MM.1S (cell line): Measurements from ENCODE around the gene PDZD8.

Experiments used
- DNase-seq: peaks from one replicate; pipeline ENCODE4 v3.0.0-alpha.2; 2015
- H2AFZ ChIP-seq: fragments of 300-600 bp; sonication (generic); 2 replicates; pipeline ENCODE4 v1.6.0; 2016; ENCODE audit warnings: antibody characterized with exemption, low read length
- H3F3A ChIP-seq: fragments of 300-600 bp; sonication (generic); 2 replicates; pipeline ENCODE4 v1.6.1; 2016; ENCODE audit warnings: mild to moderate bottlenecking, antibody characterized with exemption, low read length, moderate library complexity, mixed read lengths; ENCODE audit not compliant: insufficient read depth
- H3K27ac ChIP-seq: fragments of 300-600 bp; sonication (generic); 2 replicates; pipeline ENCODE4 v1.5.1; 2016; ENCODE audit warnings: mild to moderate bottlenecking, low read length
- H3K27me3 ChIP-seq: fragments of 300-600 bp; sonication (generic); replicated peaks from 2 replicates; pipeline ENCODE4 v1.6.0; 2016; ENCODE audit warnings: low read length; ENCODE audit not compliant: insufficient read depth
- H3K36me3 ChIP-seq: fragments of 300-600 bp; sonication (generic); replicated peaks from 2 replicates; pipeline ENCODE4 v1.6.1; 2016; ENCODE audit warnings: mild to moderate bottlenecking, low read length, mixed read lengths; ENCODE audit not compliant: insufficient read depth
- H3K4me1 ChIP-seq: fragments of 300-600 bp; sonication (generic); 2 replicates; pipeline ENCODE4 v1.6.1; 2016; ENCODE audit warnings: low read length, mixed read lengths
- H3K4me2 ChIP-seq: fragments of 300-600 bp; sonication (generic); 2 replicates; pipeline ENCODE4 v1.6.0; 2016; ENCODE audit warnings: low read depth, low read length
- H3K4me3 ChIP-seq: fragments of 300-600 bp; sonication (generic); 2 replicates; pipeline ENCODE4 v1.5.1; 2016; ENCODE audit warnings: low read length, mixed read lengths
- H3K79me2 ChIP-seq: fragments of 300-600 bp; sonication (generic); 2 replicates; pipeline ENCODE4 v1.6.1; 2016; ENCODE audit warnings: mixed run types, low read length, mixed read lengths
- H3K9ac ChIP-seq: fragments of 300-600 bp; sonication (generic); 2 replicates; pipeline ENCODE4 v1.6.1; 2016; ENCODE audit warnings: low read length, mixed read lengths
- H3K9me2 ChIP-seq: fragments of 300-600 bp; sonication (generic); replicated peaks from 2 replicates; pipeline ENCODE4 v1.6.1; 2016; ENCODE audit warnings: mild to moderate bottlenecking, low read length, mixed read lengths; ENCODE audit not compliant: insufficient read depth
- H3K9me3 ChIP-seq: fragments of 300-600 bp; sonication (generic); replicated peaks from 2 replicates; pipeline ENCODE4 v1.6.1; 2016; ENCODE audit warnings: mild to moderate bottlenecking, low read length, mixed read lengths; ENCODE audit not compliant: insufficient read depth
- H4K20me1 ChIP-seq: fragments of 300-600 bp; sonication (generic); 2 replicates; pipeline ENCODE4 v1.6.1; 2016; ENCODE audit warnings: mild to moderate bottlenecking, low read length, moderate library complexity, mixed read lengths; ENCODE audit not compliant: insufficient read depth
- CTCF ChIP-seq: fragments of 300-600 bp; sonication (generic); IDR thresholded peaks from 2 replicates; pipeline ENCODE4 v1.5.1; 2016; ENCODE audit warnings: antibody characterized with exemption, low read length, mixed read lengths
- EZH2 ChIP-seq: fragments of 300-600 bp; sonication (generic); optimal IDR thresholded peaks from 2 replicates; pipeline ENCODE3; 2017; ENCODE audit warnings: low read depth, mild to moderate bottlenecking, antibody characterized with exemption, low read length, mixed read lengths
- EZH2phosphoT487 ChIP-seq: fragments of 300-600 bp; sonication (generic); IDR thresholded peaks from 2 replicates; pipeline ENCODE4 v1.6.1; 2018; ENCODE audit warnings: antibody characterized with exemption, low read length

PDZD8 gene

DNA sequence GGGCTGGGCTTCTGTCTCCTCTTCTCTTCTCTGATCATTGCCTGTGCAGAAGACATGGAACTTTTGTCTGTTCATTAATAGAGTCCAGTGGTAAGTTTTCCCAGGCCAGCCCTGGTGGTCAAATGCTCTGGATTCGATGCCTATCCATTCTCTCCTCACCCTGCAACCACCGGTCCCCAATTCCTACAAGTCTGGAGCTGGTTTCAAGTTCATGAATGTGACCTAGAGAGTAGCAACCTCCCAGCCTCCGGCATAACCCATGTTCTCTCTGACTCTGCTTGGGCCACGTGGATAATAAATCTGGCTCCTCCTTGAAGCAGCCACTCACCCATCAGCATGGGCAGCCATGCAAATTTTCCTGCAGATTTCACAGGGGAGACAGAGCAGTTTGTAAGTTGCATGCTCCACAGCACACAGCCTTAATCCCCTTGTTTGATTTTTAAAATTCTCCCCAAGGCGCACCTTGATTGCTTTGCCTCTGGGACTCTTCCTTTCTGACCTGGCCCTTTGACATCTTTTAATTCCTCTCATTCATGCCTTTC lies 37.3 kb upstream of the PDZD8 start:
- H3K36me3 ChIP-seq: no peaks in the 10 kb centered on the region
- TF ChIP-seq EZH2phosphoT487: no peak
- no peak overlapping the region for H3K9ac ChIP-seq
- no peak overlapping the region for H3K4me2 ChIP-seq
- H3K4me3 ChIP-seq: no peak overlapping the region
- no peaks in the 10 kb centered on the region for H3K4me1 ChIP-seq
- no peaks in the 10 kb centered on the region for H3K27me3 ChIP-seq
- H4K20me1 ChIP-seq: no peaks in the 10 kb centered on the region
- DNase-seq: no peak
- H3K79me2 ChIP-seq: no peaks in the 10 kb centered on the region
- no peaks in the 10 kb centered on the region for H3K9me3 ChIP-seq
- no peaks in the 10 kb centered on the region for H3F3A ChIP-seq
- H3K9me2 ChIP-seq: no peaks in the 10 kb centered on the region
- H2AFZ ChIP-seq: no peak overlapping the region
- no peak overlapping the region for H3K27ac ChIP-seq

DNA sequence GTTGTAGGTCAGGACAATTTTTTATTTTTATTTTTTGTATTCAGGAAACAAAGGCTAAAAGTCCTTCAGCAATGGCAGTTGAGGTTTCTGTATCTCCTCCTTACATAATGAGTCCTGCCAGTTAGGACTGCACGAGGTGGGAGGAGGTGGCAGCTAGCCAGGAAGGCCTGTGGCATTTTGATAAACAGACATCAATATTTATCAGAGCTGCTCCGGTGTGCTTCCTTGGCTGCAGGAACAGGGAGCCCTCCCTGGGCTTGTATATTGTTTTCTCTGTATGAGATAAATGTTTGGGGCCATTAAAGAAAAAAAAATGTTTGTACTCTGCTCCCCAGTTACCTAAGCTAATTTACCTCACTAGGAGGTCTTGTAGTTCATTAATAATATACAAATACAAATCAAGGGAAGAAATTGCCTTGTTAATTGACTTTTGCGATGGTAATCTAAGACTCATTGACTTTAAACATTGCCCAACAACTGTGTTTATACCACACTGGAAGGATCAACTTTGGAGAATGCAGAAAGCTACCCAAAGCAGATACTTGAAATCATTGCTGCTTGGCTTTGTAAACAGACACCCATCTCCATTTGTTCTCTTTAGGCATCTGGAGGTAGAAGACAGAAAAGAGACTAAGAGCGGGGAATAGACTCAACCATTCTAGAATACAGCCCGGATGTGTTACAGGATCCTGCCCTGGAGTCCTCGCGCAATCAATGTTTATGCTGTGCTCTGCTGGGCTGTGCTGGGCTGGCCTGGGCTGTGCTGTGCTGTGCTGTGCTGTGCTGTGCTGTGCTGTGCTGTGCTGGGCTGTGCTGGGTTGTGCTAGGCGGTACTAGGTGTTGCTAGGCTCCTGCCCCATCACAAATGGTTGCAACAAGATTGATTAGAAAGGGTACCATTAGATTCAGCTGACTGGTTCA lies 36.5 kb upstream of the PDZD8 start:
- no peak for TF ChIP-seq EZH2
- Histone ChIP-seq H3K27ac (no peak overlapping the region), H3F3A (no peaks in the 10 kb centered on the region), H3K4me1 (no peaks in the 10 kb centered on the region), H3K9me3 (no peaks in the 10 kb centered on the region), H3K27me3 (no peaks in the 10 kb centered on the region), H3K36me3 (no peaks in the 10 kb centered on the region), H3K4me2 (no peak overlapping the region), H2AFZ (no peak overlapping the region), H3K4me3 (no peak overlapping the region), H3K79me2 (no peaks in the 10 kb centered on the region), H3K9me2 (no peaks in the 10 kb centered on the region), H4K20me1 (no peaks in the 10 kb centered on the region), H3K9ac (no peak overlapping the region)
- no peak for DNase-seq

DNA sequence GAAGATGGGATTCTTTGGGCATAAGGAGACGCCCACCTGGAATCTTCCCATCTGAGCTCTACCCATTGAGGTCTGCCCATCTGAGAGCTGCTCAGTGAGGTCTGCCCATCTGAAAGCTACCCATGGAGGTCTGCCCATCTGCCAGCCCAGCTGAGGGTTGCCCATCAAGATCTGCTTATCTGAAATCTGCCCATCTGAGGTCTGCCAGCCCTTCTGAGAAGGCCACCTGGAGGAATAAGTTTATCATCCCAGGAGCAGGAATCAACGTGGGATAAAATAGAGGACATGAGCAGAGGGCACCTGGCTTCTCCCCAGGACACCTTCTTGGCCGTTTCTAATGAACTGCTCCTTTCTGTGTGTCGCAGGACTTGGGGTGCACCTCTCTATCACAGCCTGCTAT lies 35.3 kb upstream of the PDZD8 start:
- H3K9ac ChIP-seq: no peak overlapping the region
- H3F3A ChIP-seq: no peaks in the 10 kb centered on the region
- no peaks in the 10 kb centered on the region for H3K9me3 ChIP-seq
- H3K79me2 ChIP-seq: no peaks in the 10 kb centered on the region
- H3K4me2 ChIP-seq: no peak overlapping the region
- H2AFZ ChIP-seq: no peak overlapping the region
- TF ChIP-seq CTCF: no peak
- no peak for TF ChIP-seq EZH2
- TF ChIP-seq EZH2phosphoT487: no peak
- DNase-seq: no peak
- no peaks in the 10 kb centered on the region for H3K9me2 ChIP-seq
- no peaks in the 10 kb centered on the region for H3K27me3 ChIP-seq
- H3K4me3 ChIP-seq: no peak overlapping the region
- no peaks in the 10 kb centered on the region for H4K20me1 ChIP-seq
- H3K36me3 ChIP-seq: no peaks in the 10 kb centered on the region
- H3K27ac ChIP-seq: no peak overlapping the region
- no peaks in the 10 kb centered on the region for H3K4me1 ChIP-seq

DNA sequence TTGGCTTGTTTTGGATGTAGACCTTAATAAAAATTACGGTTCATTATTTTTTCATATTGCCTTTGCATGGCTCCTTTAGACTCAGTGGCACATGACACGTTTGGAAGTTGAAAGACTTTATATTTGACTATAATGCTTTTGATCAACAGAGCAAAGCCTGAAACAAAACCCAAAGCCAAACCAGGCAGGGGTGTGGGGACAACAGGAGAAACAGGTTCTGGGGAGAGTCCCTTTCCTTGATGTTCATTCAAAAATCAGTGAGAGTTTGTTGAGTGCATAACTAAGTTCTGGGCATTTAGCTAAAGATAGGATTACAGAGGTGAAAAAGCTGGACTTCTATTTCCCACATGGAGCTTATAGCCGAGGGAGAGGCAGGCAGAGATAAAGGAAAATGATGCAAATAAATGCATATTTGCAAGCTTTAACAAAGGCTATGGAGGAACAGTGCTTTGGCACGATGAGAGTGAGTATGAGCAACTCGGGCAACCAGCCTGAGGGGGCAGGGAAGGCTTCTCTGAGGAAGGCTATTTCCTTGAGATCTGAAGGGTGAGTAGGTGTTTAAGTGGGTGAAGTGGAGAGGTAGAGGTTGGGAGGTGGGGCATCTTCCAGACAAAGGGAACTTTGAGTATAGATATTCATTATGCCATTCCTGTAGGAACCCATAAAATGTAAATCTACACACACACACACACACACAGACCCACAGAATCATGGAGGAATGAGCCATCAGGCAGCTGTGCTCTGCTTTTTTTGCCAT lies 34.5 kb upstream of the PDZD8 start:
- TF ChIP-seq EZH2phosphoT487: no peak
- TF ChIP-seq EZH2: no peak
- no peak for TF ChIP-seq CTCF
- Histone ChIP-seq H3K27ac (no peak overlapping the region), H3K27me3 (no peaks in the 10 kb centered on the region), H3K9ac (no peak overlapping the region), H3K4me1 (no peaks in the 10 kb centered on the region), H3F3A (no peaks in the 10 kb centered on the region), H3K79me2 (no peaks in the 10 kb centered on the region), H3K4me3 (no peak overlapping the region), H3K36me3 (no peaks in the 10 kb centered on the region), H2AFZ (no peak overlapping the region), H3K9me2 (no peaks in the 10 kb centered on the region), H4K20me1 (no peaks in the 10 kb centered on the region), H3K4me2 (no peak overlapping the region), H3K9me3 (no peaks in the 10 kb centered on the region)
- no peak for DNase-seq
